T-helper 1 cell treated with Interleukin-12 subunit alpha and Interleukin-12 subunit beta and Interleukin-4 antibody, amounts not matched to agents 30 ng/mL and 1 ng/mL, for 36 hours (primary cell): ENCODE measurements around the gene TENM4. TPM values are rescaled to one million over a fixed set of nuclear protein-coding genes. Genes with fewer than 3 reads are reported as not detected.

ENCODE experiments used
- intact Hi-C: fragments of 100-400 bp; cut with micrococcal nuclease; formaldehyde crosslinking; loops from one replicate; pipeline ENCODE4 v1.15.1; 2024
- total RNA-seq: library from RNA; stranded (reverse); gene quantifications from 2 replicates; pipeline ENCODE4 v1.2.3, GENCODE V29; 2022

Gene TENM4
- total RNA-seq, 1 donor from 2014 or later: not detected

GRCh38 chr11:78946945-78947902 lies 493.6 kb downstream of the TENM4 start:
- intact Hi-C loops: no loop called here

- intact Hi-C loops: no loop called here
Measured at GRCh38 chr11:78943841-78944240, 497.0 kb downstream of the TENM4 start.

GRCh38 chr11:78943154-78943553 lies 497.7 kb downstream of the TENM4 start:
- intact Hi-C loops: no loop called here

GRCh38 chr11:78941226-78941851 lies 499.5 kb downstream of the TENM4 start:
- intact Hi-C loops: no loop called here

DNA sequence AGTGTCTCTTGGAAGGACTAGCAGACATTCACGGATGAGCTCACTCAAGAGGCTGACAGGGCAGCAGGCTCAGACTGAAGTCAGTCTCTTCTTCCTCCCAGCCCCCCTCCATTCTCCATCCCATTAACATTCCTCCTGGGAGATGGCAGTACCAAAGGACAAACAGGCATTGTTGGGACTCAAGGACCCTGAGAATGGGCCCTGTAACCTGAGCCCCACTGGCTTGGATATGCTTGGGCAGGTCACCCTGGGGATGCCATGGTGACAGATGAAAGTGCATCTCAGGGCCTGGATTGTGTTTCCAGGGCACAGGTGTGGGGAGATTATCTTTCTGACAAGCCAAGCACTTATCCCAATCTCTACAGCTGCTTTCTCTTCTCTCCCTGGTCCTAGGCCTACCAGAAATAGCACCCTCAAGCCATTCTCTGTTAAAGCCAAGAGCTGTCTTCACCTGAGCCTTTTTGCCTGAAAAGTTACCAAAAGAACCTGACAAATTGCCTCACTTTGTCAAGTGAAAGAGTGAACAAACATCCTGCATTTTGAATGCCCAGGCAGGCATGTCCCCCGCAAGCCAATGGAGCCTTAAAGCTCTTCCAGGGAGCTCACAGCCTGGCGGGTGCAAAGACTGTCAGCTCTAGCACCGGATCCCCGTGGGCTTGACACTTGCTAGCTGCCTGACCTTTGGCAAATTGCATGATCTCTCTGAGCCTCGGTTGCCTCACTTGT lies 500.2 kb downstream of the TENM4 start:
- intact Hi-C loops: no loop called here

- intact Hi-C loops: no loop called here
Measured at GRCh38 chr11:78938971-78939370, 501.9 kb downstream of the TENM4 start.

DNA sequence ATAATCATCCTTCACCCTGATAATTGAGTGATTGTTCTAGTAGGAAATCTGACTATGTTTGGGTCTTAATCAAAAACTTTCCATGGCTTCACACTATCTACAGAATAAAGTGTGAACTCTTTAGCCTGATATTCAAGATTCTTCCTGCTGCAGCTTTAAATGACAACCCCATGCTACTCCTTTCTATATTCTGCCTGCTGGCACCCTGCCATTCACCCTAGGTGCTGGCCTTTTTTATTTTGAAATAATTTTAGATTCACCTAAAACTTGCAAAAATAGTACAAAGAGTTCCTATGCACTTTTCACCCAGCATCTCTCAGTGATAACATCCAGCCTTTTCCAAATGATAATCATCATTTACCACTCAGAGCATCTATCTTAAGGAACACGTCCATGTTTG lies 502.8 kb downstream of the TENM4 start:
- intact Hi-C loops: no loop called here

DNA sequence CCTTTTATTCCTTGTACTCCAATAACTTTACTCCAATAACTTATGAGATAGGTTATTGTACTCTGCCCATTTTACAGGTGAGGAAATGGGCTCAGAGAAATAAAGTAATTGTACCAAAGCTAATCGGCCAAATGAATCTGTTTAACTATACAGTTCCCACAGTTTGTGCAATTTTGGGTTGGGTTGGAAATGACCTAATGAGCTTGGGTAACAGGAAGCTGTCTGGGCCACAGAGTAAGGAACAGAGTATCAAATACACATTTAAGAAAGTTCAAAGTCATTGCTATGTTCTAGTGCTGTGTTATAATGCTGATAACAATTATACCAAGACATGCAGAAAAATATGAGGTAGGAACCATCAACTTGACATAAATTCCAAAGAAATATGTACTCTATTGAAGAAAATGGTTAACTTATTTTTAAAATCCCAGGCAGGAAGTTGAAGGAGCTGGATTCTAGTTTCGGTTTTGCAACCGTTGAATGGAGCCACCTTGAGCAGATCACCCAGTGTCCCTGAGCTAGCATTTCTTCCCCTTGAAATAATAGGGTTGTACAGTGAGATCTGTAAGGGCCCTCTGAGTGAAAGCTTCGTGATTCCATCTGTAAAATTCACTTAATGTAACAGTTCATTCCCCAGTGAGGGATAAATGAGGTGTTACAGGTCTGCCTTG lies 505.3 kb downstream of the TENM4 start:
- intact Hi-C loops: no loop called here

DNA sequence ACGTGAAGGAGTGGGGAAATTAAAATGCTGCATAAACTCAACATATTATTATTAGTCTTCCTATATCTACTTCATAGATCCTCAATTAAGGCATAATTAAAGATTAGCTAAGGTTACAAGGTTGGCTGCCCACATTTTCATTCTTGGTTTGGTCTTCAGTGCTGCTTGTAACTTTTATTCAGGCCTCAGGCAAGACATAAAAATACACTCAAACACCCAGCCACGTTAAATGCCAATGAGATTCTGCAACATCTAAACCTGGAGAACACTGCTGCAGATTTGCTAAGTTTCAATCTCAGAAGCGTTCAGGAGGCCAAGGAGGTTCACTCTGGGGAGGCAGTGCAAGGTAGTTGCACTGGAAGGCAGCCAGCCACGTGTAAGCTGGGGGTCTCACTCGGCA lies 507.5 kb downstream of the TENM4 start:
- intact Hi-C loops: no loop called here

GRCh38 chr11:78932757-78933156 lies 508.1 kb downstream of the TENM4 start:
- intact Hi-C loops: no loop called here

GRCh38 chr11:78931891-78932290 lies 508.9 kb downstream of the TENM4 start:
- intact Hi-C loops: no loop called here

GRCh38 chr11:78930810-78931523 lies 509.9 kb downstream of the TENM4 start:
- intact Hi-C loops: no loop called here

GRCh38 chr11:78929906-78930220 lies 511.0 kb downstream of the TENM4 start:
- intact Hi-C loops: no loop called here

DNA sequence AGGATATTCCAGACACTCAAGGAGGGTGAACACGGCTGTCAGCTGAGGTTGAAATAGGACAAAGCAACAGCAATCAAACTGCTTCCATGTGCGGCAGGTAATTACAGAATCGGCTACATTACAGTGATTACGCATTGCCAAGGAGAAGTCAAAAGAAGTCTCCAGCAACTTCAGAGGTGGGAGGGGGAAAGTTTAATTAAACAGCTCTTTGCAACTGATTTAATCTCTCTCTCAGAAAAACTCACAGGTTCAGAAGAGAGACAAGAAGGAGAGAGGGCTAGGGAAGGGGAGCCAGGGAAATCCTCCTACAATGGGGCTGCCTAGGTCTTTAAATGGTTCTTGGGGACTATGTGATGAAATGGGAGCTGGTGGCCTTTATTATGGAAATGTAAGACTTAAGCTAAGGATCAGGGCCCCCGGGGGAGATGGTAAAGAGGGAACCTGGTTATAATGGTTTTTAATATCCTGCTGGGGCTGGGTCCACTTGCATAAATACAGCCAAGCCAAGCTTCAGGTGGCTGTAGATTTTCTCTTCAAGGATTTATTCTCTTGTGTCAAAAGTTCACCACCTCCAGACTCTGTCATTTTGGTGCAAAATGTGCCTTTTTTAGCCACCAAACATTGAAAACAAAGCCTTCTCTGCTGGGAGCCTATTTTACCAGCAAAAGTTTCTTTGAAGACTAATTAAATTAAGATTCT lies 511.5 kb downstream of the TENM4 start:
- intact Hi-C loops: no loop called here

- intact Hi-C loops: no loop called here
Measured at GRCh38 chr11:78927511-78927910, 513.3 kb downstream of the TENM4 start.

DNA sequence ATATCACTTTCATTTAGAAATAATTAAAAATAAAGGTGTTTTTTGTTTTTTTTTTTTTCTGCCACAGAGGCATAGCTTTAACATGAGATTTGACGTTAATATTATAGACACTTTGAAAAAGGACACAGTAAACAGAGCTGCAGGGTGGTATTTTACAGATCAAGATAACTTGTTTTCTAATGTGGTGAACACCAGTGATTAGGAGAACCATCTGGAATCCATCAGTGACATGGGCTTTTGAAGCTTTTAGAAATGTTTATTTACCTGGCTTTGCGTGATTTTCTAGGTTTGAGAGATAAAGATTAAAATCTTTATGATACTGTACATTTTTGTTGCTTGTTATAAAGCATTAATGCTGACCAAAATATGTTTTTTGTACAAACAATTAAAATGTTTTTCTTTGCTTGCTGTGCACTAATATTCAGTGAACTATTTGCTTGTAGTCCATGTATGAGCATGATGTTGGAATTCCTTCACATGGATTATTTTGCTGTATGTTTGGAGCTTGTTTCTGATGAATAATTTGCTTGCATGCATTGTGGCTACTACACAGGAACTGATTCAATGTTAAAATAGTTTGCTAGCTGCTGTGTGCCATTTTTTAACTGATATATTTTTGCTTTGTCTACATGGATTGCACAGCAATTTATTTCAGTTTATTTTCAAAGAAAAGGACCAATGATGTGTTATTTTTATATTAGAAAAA lies 514.0 kb downstream of the TENM4 start:
- intact Hi-C loops: no loop called here

- intact Hi-C loops: no loop called here
Measured at GRCh38 chr11:78925387-78925786, 515.4 kb downstream of the TENM4 start.

DNA sequence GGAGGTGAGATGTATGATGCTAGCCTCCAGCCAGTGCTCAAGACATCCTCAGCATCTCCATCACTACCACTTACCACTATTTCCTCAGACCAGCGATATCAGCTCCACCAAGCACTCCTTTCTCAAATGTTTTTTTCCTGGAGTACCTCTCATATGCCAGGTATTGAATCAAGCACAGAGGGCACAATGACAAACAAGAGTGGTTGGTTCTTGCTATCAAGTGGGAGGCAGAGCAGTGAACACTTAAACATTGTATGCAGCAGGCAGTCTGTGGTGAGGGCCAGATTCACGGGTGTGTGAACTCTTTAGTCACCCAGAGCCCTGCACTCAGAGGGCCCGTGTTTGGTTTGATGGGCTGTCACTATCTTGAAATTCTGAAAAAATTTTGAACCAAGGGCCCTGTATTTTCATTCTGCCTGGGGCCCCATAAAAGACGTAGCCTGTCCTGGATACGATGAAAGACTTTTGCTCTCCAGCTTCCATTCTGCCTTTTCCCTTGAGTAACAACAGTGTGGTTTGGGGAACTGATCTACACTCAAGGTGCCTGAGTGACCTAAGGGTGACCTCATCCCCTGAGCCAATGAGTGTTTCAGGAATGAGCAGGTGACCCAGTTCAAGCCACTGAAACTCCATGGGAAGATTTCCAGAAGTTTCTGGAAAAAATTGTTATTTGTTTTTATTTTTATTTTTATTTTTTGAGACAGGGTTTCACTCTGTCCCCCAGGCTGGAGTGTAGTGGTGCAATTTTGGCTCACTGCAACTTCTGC lies 517.8 kb downstream of the TENM4 start:
- intact Hi-C loops: no loop called here

DNA sequence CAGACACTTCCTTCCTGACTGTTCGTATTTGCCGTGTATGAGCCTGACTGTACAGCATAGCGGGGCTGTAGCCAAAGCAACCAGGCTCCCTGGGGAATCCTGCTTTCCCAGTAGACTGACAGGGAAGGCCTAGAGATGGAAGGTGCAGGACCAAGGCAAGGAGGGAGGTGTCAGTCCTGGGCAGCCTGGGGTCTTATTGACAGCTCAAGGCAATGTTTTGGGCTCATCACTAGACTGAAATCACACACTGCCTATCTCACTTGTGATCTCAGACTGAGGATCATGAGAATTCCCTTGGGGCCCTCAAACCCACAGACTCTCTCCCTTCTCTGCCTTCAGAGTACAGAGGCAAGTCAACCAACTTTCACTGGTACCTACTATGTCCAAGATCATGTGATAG lies 519.3 kb downstream of the TENM4 start:
- intact Hi-C loops: no loop called here
